HepG2 (cell line): ENCODE measurements around the gene PPP1R13B. TPM values are rescaled to one million over a fixed set of nuclear protein-coding genes. Genes with fewer than 3 reads are reported as not detected.
A peak's percentile ranks its signal among the peaks of the same experiment; 100 is the strongest.

Source experiments
- DMAP1 ChIP-seq: IDR thresholded peaks from 2 replicates; pipeline ENCODE4 v1.6.1; 2016
- HMG20A ChIP-seq: IDR thresholded peaks from 2 replicates; pipeline ENCODE4 v1.6.1; 2016; ENCODE audit warnings: borderline replicate concordance
- HMGA1 ChIP-seq: sonication (generic); formaldehyde crosslinking; conservative IDR thresholded peaks from 2 replicates; pipeline ENCODE4 v1.4.0; 2020; ENCODE audit warnings: missing genetic modification reagents
- HNRNPUL1 ChIP-seq: fragments of 200-400 bp; formaldehyde crosslinking; IDR thresholded peaks from 2 replicates; pipeline ENCODE4 v1.6.1; 2017; ENCODE audit warnings: low read depth, mild to moderate bottlenecking, low read length, moderate library complexity
- NFIB ChIP-seq: sonication (generic); formaldehyde crosslinking; IDR thresholded peaks from 2 replicates; pipeline ENCODE4 v1.9.0; 2021; ENCODE audit warnings: missing genetic modification reagents, mild to moderate bottlenecking, borderline replicate concordance
- NONO ChIP-seq, 2 experiments: fragments of 450-650 bp in 1 of 2; sonication (generic) in 1 of 2; formaldehyde crosslinking in 1 of 2; IDR thresholded peaks in 1 of 2; conservative IDR thresholded peaks in 1 of 2; 2 replicates each; pipeline versions ENCODE4 v1.6.1 to v1.8.0; 2017 to 2022; ENCODE audit warnings: mild to moderate bottlenecking in 1 of 2, missing genetic modification reagents in 1 of 2, moderate library complexity in 1 of 2
- NR2F1 ChIP-seq, 2 experiments: fragments of 450-650 bp in 1 of 2; formaldehyde crosslinking in 1 of 2; IDR thresholded peaks; 2 replicates each; pipeline versions ENCODE4 v1.5.0 to v1.6.1; 2016 to 2020; ENCODE audit warnings: mild to moderate bottlenecking in 1 of 2, missing compliant biosample characterization in 1 of 2, missing genetic modification reagents in 1 of 2, moderate library complexity in 1 of 2
- PHF8 ChIP-seq: sonication (generic); formaldehyde crosslinking; IDR thresholded peaks from 2 replicates; pipeline ENCODE4 v1.5.0; 2020; ENCODE audit warnings: missing genetic modification reagents
- SMYD3 ChIP-seq: sonication (generic); formaldehyde crosslinking; IDR thresholded peaks from 2 replicates; pipeline ENCODE4 v1.8.1; 2023; ENCODE audit warnings: mild to moderate bottlenecking, missing genetic modification reagents
- ZBTB21 ChIP-seq: sonication (generic); formaldehyde crosslinking; IDR thresholded peaks from 2 replicates; pipeline ENCODE4 v1.4.0; 2020; ENCODE audit warnings: missing genetic modification reagents
- ZEB1 ChIP-seq: IDR thresholded peaks from 2 replicates; pipeline ENCODE4 v1.6.1; 2012; ENCODE audit warnings: mild to moderate bottlenecking, low read depth, inconsistent platforms; ENCODE audit not compliant: insufficient replicate concordance
- ZFP36 ChIP-seq: fragments of 150-350 bp; IDR thresholded peaks from 2 replicates; pipeline ENCODE4 v1.6.1; 2018; ENCODE audit warnings: borderline replicate concordance, low read length, low read depth; ENCODE audit not compliant: partially characterized antibody
- ZFP36L2 ChIP-seq: sonication (generic); formaldehyde crosslinking; IDR thresholded peaks from 2 replicates; pipeline ENCODE4 v1.4.0; 2020; ENCODE audit warnings: missing genetic modification reagents
- ZFP90 ChIP-seq: sonication (generic); formaldehyde crosslinking; IDR thresholded peaks from 2 replicates; pipeline ENCODE4 v1.8.0; 2022; ENCODE audit warnings: missing genetic modification reagents, mild to moderate bottlenecking, inconsistent platforms, borderline replicate concordance
- ZNF136 ChIP-seq: sonication (generic); formaldehyde crosslinking; IDR thresholded peaks from 2 replicates; pipeline ENCODE4 v1.8.1; 2022; ENCODE audit warnings: low read depth, mild to moderate bottlenecking, moderate library complexity, missing genetic modification reagents
- ZNF577 ChIP-seq: sonication (generic); formaldehyde crosslinking; IDR thresholded peaks from 2 replicates; pipeline ENCODE4 v1.4.0; 2020; ENCODE audit warnings: mild to moderate bottlenecking, low read depth, missing genetic modification reagents, borderline replicate concordance
- ZNF605 ChIP-seq: sonication (generic); formaldehyde crosslinking; IDR thresholded peaks from 2 replicates; pipeline ENCODE4 v1.8.0; 2022; ENCODE audit warnings: mild to moderate bottlenecking, missing genetic modification reagents
- ZNF761 ChIP-seq: sonication (generic); formaldehyde crosslinking; conservative IDR thresholded peaks from 2 replicates; pipeline ENCODE4 v1.4.0; 2020; ENCODE audit warnings: mild to moderate bottlenecking, missing genetic modification reagents
- ZNF777 ChIP-seq: sonication (generic); formaldehyde crosslinking; IDR thresholded peaks from 2 replicates; pipeline ENCODE4 v1.4.0; 2020; ENCODE audit warnings: missing genetic modification reagents
- ZNF841 ChIP-seq: sonication (generic); formaldehyde crosslinking; IDR thresholded peaks from 2 replicates; pipeline ENCODE4 v1.8.1; 2023; ENCODE audit warnings: missing genetic modification reagents, borderline replicate concordance
- polyA plus RNA-seq, 8 experiments: library from polyadenylated mRNA; depleted of rRNA in 3 of 8; stranded (reverse) in 7 of 8; unstranded in 1 of 8; fragments of >200 nt; fragmentation: Illumina TruSeq in 4 of 8; extraction: Trizol in 4 of 8; gene quantifications; 2 replicates each; pipeline versions ENCODE4 v1.2.1 to v1.2.3, GENCODE V29; 2011 to 2016; ENCODE audit warnings: low read depth in 4 of 8, missing spikeins in 1 of 8, mixed read lengths in 1 of 8; ENCODE audit not compliant: insufficient read depth in 1 of 8
- total RNA-seq, 5 experiments: library from RNA; depleted of rRNA; stranded (reverse); fragments of >200 nt; fragmentation: Illumina TruSeq; extraction: Trizol; gene quantifications; 2 replicates each; pipeline ENCODE4 v1.2.3, GENCODE V29; 2016; ENCODE audit warnings: low read depth in 1 of 5
- TF ChIP-seq, protein P1 (sequence below): sonication (generic); formaldehyde crosslinking; IDR thresholded peaks from 2 replicates; pipeline ENCODE4 v1.8.0; 2022; ENCODE audit warnings: low read depth, missing genetic modification reagents
- TF ChIP-seq, protein P2 (sequence below): sonication (generic); formaldehyde crosslinking; IDR thresholded peaks from 2 replicates; pipeline ENCODE4 v1.4.0; 2020; ENCODE audit warnings: missing genetic modification reagents
- TF ChIP-seq, protein P3 (sequence below): sonication (generic); formaldehyde crosslinking; conservative IDR thresholded peaks from 2 replicates; pipeline ENCODE4 v1.4.0; 2020; ENCODE audit warnings: mild to moderate bottlenecking, missing genetic modification reagents, moderate library complexity
- TF ChIP-seq, protein P4 (sequence below): sonication (generic); formaldehyde crosslinking; IDR thresholded peaks from 2 replicates; pipeline ENCODE4 v1.4.0; 2020; ENCODE audit warnings: mild to moderate bottlenecking, missing genetic modification reagents

PPP1R13B gene
- total and polyA plus RNA-seq, 2 of the 13 experiments (the other 11 are each of a cell fraction or from before 2014, with no cell fraction given): 4.6 to 9.4 TPM

DNA sequence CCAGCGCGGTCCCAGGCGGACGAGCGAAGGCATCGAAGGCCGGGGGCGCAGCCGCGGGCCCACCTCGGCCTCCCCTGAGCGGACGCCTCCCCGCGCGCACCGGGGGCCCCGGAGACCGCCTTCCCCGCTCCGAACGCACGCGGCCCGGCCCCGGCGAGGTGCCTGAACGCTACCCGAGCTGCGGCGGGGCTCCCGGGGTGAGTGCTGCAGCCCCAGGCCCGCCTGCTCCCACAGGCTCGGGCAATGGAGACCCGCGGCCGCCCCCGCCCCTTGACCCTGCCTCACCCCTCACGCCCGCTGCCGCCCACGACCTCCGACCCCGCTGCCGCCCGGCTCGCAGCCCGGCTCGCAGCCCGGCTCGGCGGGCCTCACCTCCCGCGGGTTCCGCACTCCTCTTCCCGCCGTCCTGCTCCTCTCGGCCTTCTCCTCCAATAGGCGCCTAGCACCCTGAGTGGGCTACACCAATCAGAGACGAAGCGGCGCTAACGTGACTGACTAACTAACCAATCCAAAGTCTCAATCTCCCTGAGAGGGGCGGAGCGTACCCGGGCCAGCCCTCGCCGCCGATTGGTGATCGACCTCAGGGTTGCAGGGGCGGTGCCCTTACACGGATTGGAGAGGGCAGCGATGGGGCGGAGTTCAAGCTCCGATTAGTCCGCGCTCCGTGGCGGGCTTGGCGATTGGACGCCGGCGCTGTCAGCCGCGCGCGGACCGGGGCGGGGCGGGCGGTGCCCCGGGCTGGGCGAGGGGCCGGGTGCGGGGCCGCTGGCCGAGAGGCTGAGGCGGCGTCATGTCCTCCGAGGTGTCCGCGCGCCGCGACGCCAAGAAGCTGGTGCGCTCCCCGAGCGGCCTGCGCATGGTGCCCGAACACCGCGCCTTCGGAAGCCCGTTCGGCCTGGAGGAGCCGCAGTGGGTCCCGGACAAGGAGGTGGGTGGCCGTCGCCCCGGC lies 132.0 kb downstream of the PPP1R13B start, which contains the start of the genes XRCC3 and ZFYVE21 (continued):
- peak in 1 of 2 experiments; percentile 50; a peak in 1 of 4 replicates for TF ChIP-seq NR2F1 (CRISPR knock-in tag; IDR thresholded peaks at IDR 0.05)
- TF ChIP-seq, protein P1, sequence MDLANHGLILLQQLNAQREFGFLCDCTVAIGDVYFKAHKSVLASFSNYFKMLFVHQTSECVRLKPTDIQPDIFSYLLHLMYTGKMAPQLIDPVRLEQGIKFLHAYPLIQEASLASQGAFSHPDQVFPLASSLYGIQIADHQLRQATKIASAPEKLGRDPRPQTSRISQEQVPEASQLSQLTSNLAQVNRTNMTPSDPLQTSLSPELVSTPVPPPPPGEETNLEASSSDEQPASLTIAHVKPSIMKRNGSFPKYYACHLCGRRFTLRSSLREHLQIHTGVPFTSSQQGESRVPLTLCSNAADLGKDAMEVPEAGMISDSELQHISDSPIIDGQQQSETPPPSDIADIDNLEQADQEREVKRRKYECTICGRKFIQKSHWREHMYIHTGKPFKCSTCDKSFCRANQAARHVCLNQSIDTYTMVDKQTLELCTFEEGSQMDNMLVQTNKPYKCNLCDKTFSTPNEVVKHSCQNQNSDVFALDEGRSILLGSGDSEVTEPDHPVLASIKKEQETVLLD: peak; percentile 78
- no peak; the same call in 1 of the 2 replicates for TF ChIP-seq ZFP90 (CRISPR knock-in tag)
- TF ChIP-seq ZBTB21 (CRISPR knock-in tag): no peak
- TF ChIP-seq ZNF577: no peak
- no peak for TF ChIP-seq HMG20A (CRISPR knock-in tag)
- TF ChIP-seq ZFP36: no peak
- TF ChIP-seq PHF8 (CRISPR knock-in tag): peak; percentile 85
- TF ChIP-seq, protein P2, sequence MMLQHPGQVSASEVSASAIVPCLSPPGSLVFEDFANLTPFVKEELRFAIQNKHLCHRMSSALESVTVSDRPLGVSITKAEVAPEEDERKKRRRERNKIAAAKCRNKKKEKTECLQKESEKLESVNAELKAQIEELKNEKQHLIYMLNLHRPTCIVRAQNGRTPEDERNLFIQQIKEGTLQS: no peak
- TF ChIP-seq ZEB1: no peak
- TF ChIP-seq ZNF136 (CRISPR knock-in tag): no peak
- no peak for TF ChIP-seq HMGA1 (CRISPR knock-in tag)
- TF ChIP-seq SMYD3: peak; percentile 65; the same call in 1 of the 2 replicates
- TF ChIP-seq NONO (IDR thresholded peaks at IDR 0.05): no peak
- TF ChIP-seq NONO (CRISPR knock-in tag; conservative IDR thresholded peaks at IDR 0.05): 0 out of 2 replicates have a peak, but pooled peaks have one; percentile 44
- TF ChIP-seq ZNF605 (CRISPR knock-in tag): no peak
- TF ChIP-seq ZNF761: no peak
- TF ChIP-seq ZFP36L2 (CRISPR knock-in tag): no peak
- TF ChIP-seq DMAP1 (CRISPR knock-in tag): no peak
- peak; percentile 54 for TF ChIP-seq ZNF777 (CRISPR knock-in tag)
- TF ChIP-seq, protein P3, sequence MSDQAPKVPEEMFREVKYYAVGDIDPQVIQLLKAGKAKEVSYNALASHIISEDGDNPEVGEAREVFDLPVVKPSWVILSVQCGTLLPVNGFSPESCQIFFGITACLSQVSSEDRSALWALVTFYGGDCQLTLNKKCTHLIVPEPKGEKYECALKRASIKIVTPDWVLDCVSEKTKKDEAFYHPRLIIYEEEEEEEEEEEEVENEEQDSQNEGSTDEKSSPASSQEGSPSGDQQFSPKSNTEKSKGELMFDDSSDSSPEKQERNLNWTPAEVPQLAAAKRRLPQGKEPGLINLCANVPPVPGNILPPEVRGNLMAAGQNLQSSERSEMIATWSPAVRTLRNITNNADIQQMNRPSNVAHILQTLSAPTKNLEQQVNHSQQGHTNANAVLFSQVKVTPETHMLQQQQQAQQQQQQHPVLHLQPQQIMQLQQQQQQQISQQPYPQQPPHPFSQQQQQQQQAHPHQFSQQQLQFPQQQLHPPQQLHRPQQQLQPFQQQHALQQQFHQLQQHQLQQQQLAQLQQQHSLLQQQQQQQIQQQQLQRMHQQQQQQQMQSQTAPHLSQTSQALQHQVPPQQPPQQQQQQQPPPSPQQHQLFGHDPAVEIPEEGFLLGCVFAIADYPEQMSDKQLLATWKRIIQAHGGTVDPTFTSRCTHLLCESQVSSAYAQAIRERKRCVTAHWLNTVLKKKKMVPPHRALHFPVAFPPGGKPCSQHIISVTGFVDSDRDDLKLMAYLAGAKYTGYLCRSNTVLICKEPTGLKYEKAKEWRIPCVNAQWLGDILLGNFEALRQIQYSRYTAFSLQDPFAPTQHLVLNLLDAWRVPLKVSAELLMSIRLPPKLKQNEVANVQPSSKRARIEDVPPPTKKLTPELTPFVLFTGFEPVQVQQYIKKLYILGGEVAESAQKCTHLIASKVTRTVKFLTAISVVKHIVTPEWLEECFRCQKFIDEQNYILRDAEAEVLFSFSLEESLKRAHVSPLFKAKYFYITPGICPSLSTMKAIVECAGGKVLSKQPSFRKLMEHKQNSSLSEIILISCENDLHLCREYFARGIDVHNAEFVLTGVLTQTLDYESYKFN (CRISPR knock-in tag): no peak; the same call in 1 of the 2 replicates
- no peak for TF ChIP-seq NFIB (CRISPR knock-in tag)
- TF ChIP-seq, protein P4, sequence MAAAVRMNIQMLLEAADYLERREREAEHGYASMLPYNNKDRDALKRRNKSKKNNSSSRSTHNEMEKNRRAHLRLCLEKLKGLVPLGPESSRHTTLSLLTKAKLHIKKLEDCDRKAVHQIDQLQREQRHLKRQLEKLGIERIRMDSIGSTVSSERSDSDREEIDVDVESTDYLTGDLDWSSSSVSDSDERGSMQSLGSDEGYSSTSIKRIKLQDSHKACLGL (CRISPR knock-in tag): peak; percentile 30; the same call in 1 of the 2 replicates
- no peak for TF ChIP-seq HNRNPUL1
- TF ChIP-seq ZNF841: no peak
